Gastrocnemius medialis (tissue), 4 donors: ENCODE measurements around the gene ADIRF. TPM values are rescaled to one million over a fixed set of nuclear protein-coding genes. Genes with fewer than 3 reads are reported as not detected.
"Not testable (repeated sequence)": the region's sequence is repeated elsewhere in the genome, so short reads cannot be mapped to it uniquely, and the experiment has no call there.

Source experiments
- ATAC-seq, 2 donors: fragments of 150-250 bp; one replicate each; pipeline ENCODE4 v1.9.1; 2016
- DNase-seq, 2 donors: peaks; one replicate each; pipeline ENCODE4 v3.0.0-alpha.2; 2019
- H3K27ac ChIP-seq, 4 donors: fragments of 200-600 bp; sonication (generic); 1 replicate in 1 of 4; 2 replicates in 3 of 4; pipeline ENCODE4 v1.5.1; 2016 to 2018; ENCODE audit warnings: mild to moderate bottlenecking in 2 of 4, moderate library complexity in 1 of 4
- H3K27me3 ChIP-seq, 3 donors: fragments of 200-600 bp; sonication (generic) in 2 of 3; 1 replicate in 1 of 3; 2 replicates in 2 of 3; pipeline versions ENCODE4 v1.5.1 to v1.6.0; 2016 to 2019; ENCODE audit warnings: mild to moderate bottlenecking in 1 of 3, moderate library complexity in 1 of 3
- H3K36me3 ChIP-seq, 2 donors: fragments of 200-600 bp; sonication (generic) in 1 of 2; one replicate each; pipeline ENCODE4 v1.5.1; 2017 to 2018
- H3K4me1 ChIP-seq, 2 donors: fragments of 200-600 bp; sonication (generic) in 1 of 2; one replicate each; pipeline ENCODE4 v1.5.1; 2016 to 2017; ENCODE audit warnings: mild to moderate bottlenecking in 2 of 2
- H3K4me3 ChIP-seq, 4 donors: fragments of 200-600 bp; sonication (generic) in 3 of 4; 1 replicate in 1 of 4; 2 replicates in 3 of 4; pipeline ENCODE4 v1.5.1; 2016 to 2019; ENCODE audit warnings: mild to moderate bottlenecking in 2 of 4
- H3K9me3 ChIP-seq, 3 donors: fragments of 200-600 bp; sonication (generic) in 2 of 3; 1 replicate in 1 of 3; 2 replicates in 2 of 3; pipeline ENCODE4 v1.5.1; 2016 to 2019
- CTCF ChIP-seq, 5 experiments: fragments of 450-650 bp in 3 of 5; fragments of 200-600 bp in 2 of 5; sonication (generic) in 2 of 5; IDR thresholded peaks in 4 of 5; conservative IDR thresholded peaks in 1 of 5; 1 replicate in 4 of 5; 2 replicates in 1 of 5; pipeline ENCODE4 v1.5.1; 2016 to 2019; ENCODE audit warnings: antibody characterized with exemption in 5 of 5, mild to moderate bottlenecking in 3 of 5, moderate library complexity in 3 of 5
- POLR2A ChIP-seq, 2 donors: fragments of 450-650 bp; IDR thresholded peaks; one replicate each; pipeline ENCODE4 v1.6.1; 2017; ENCODE audit warnings: antibody characterized with exemption in 2 of 2, mild to moderate bottlenecking in 2 of 2, moderate library complexity in 2 of 2
- in situ Hi-C, 4 donors: fragments of 200-750 bp; cut with MboI; loops; one replicate each; pipeline versions ENCODE4 v1.15.0 to v1.8.0; 2017; ENCODE audit warnings: low sequenced_read_pairs in 4 of 4
- intact Hi-C: fragments of 100-400 bp; cut with DNase I; formaldehyde crosslinking; loops from one replicate; pipeline ENCODE4 v1.15.1; 2023; ENCODE audit warnings: low total_unique reads
- total RNA-seq, 4 donors: library from RNA; depleted of rRNA; stranded (reverse); fragments of >200 nt; gene quantifications; one replicate each; pipeline versions ENCODE4 v1.1.0 to v1.2.3, GENCODE V29; 2016

Gene ADIRF
- total RNA-seq, 4 donors from 2014 or later: 20.1 to 51.2 (median 31.0) TPM

DNA sequence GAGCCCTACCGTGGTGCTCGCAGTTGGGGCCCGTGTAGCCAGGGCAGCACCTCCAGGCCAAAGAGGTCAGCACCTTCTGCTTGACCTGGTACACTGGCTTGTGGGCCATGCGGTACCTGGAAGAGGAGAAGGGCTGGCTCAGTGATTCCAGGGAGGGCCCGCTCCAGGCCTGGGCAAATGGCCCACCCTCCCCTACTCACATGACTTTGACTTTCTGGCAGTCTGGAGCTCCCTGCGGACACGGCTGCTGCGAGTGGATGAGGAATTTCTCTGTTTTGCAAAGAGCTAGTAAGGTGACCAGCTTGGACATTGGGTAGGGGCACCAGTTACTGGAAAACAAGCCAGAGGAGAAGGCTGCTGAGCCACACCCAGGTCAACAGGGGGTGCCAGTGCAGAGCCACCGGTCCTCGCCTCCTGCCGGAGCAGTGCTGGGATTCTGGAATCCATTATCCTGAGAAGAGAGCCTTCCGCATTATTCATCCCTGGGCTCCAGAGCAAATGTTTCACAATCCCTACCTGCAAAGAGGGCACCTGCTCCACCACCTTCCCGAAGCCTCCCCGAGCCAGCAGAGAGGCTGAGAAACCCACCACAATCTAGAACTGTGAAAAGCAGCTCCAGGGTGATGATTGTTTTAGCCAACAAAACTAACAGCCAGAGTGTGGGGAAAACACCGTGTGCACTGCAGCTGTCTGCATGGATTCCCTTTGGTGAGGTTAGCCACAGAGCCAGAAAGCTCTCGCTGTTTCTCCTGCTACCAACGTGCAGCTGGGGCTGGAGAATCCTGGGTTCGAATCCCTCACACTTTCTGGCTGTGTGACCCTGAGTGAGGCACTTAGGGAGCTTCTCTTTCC lies 22.7 kb upstream of the ADIRF start:
- Histone ChIP-seq H3K4me3 (no peak overlapping the region), H3K36me3 (no peaks in the 10 kb centered on the region), H3K4me1 (peaks cover 26 to 32% of the 10 kb centered on the region in 2 donors), H3K27ac (no peak overlapping the region), H3K27me3 (no peaks in the 10 kb centered on the region), H3K9me3 (no peaks in the 10 kb centered on the region)
- DNase-seq (peak in 1 of 2 donors; percentile 30), ATAC-seq (peak; percentile 23 to 27)
- intact Hi-C loops (no loop called here), in situ Hi-C loops (loop anchor here in 1 of 4 donors (25.0 kb wide), 1 partner anchor 142 kb away; the partner anchor contains the start of genes GLUD1 and SHLD2)
- TF ChIP-seq CTCF (IDR thresholded peaks at IDR 0.05 in 4 of 5, conservative IDR thresholded peaks at IDR 0.05 in 1 of 5) (peak in 2 of 5 experiments; percentile 17 to 24), POLR2A (IDR thresholded peaks at IDR 0.05) (no peak)

DNA sequence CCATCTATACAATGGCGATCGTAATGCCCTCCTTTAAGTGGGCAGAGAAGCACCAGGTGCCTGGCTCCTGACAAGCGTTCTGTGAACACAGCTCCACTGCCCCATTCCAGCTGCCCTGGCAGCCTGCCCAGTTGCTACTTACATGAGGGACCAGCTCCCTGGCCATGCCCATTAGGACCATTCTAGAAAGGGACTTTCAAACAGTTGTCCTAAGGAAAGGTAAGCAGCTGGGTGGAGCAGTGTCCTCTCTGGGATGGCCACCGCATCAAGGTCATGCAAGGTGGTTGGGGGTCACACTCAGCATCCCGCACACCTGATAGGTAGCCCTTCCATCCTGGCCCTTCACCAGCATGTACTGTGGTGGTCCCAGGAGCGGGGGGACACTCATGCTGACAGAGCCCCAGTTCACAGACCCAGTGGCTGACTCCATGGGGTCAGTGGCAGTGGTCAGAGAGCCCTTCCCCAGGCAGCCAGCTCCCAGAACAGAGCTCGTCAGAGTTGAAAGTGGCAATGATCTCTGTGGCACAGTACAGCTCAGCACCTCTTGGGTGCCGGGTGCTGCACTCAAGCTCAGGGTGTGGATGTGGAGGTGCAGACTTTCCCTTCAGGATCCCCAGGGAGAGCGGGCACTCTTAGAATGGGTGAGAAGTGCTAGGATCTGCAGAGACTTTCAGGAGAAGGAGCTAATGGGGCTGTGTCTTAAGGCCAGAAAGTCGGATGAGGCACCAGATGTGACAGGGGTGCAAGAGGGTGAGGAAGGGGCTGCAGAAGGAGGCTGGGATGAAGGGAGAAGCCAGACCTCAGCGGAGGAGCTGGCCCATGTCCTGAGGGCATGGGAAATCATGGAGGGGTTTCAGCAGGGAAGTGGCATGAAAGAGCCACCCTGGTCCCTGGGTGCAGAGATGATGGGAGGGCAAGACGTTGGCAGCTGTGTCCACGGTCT lies 21.8 kb upstream of the ADIRF start:
- H3K27me3 ChIP-seq: no peaks in the 10 kb centered on the region
- H3K36me3 ChIP-seq: no peaks in the 10 kb centered on the region
- H3K9me3 ChIP-seq: no peaks in the 10 kb centered on the region
- H3K4me1 ChIP-seq: peaks cover 26 to 32% of the 10 kb centered on the region in 2 donors
- ATAC-seq (no peak), DNase-seq (peak in 1 of 2 donors; percentile 6)
- H3K4me3 ChIP-seq: no peak overlapping the region
- TF ChIP-seq CTCF (IDR thresholded peaks at IDR 0.05 in 4 of 5, conservative IDR thresholded peaks at IDR 0.05 in 1 of 5) (no peak), POLR2A (IDR thresholded peaks at IDR 0.05) (no peak)
- H3K27ac ChIP-seq: no peak overlapping the region
- in situ Hi-C loops (loop anchor here in 1 of 4 donors (25.0 kb wide), 1 partner anchor 141 kb away; the partner anchor contains the start of genes GLUD1 and SHLD2), intact Hi-C loops (no loop called here)

- H3K27me3 ChIP-seq, H3K27ac ChIP-seq, H3K4me3 ChIP-seq, intact Hi-C loops, ATAC-seq, DNase-seq, H3K36me3 ChIP-seq, H3K9me3 ChIP-seq: not testable (repeated sequence)
- in situ Hi-C loops: loop anchor here in 1 of 4 donors (25.0 kb wide), 1 partner anchor 139 kb away; the partner anchor contains the start of genes GLUD1 and SHLD2
- peaks cover 26 to 32% of the 10 kb centered on the region in 2 donors for H3K4me1 ChIP-seq
Observed at GRCh38 chr10:86947806-86948205, 20.5 kb upstream of the ADIRF start.

GRCh38 chr10:86950349-86950748 lies 17.9 kb upstream of the ADIRF start:
- no peak overlapping the region for H3K4me3 ChIP-seq
- intact Hi-C loops (no loop called here), in situ Hi-C loops (no loop called here)
- no peaks in the 10 kb centered on the region for H3K9me3 ChIP-seq
- H3K27me3 ChIP-seq: no peaks in the 10 kb centered on the region
- H3K36me3 ChIP-seq: no peaks in the 10 kb centered on the region
- no peak for TF ChIP-seq POLR2A (IDR thresholded peaks at IDR 0.05)
- TF ChIP-seq CTCF (IDR thresholded peaks at IDR 0.05 in 4 of 5, conservative IDR thresholded peaks at IDR 0.05 in 1 of 5): no peak
- DNase-seq (peak in 1 of 2 donors; percentile 1), ATAC-seq (no peak)
- H3K27ac ChIP-seq: no peak overlapping the region
- peaks cover 14 to 28% of the 10 kb centered on the region in 2 donors for H3K4me1 ChIP-seq
